Vagina (tissue), 2 donors: ENCODE data around the gene VPS13C.

Experiments used
- POLR2A ChIP-seq, 2 donors: fragments of 450-650 bp; IDR thresholded peaks; one replicate each; pipeline ENCODE4 v1.6.1; 2017; ENCODE audit warnings: antibody characterized with exemption in 2 of 2, mild to moderate bottlenecking in 2 of 2, moderate library complexity in 2 of 2
- POLR2AphosphoS5 ChIP-seq, 2 donors: sonication (generic); formaldehyde crosslinking; IDR thresholded peaks; one replicate each; pipeline ENCODE4 v1.9.0; 2017; ENCODE audit warnings: antibody characterized with exemption in 2 of 2, mild to moderate bottlenecking in 2 of 2, low read depth in 1 of 2; ENCODE audit not compliant: insufficient read depth in 1 of 2
- TF ChIP-seq, protein P1 (sequence below), 3 experiments: fragments of 450-650 bp in 2 of 3; fragments of 200-600 bp in 1 of 3; sonication (generic) in 1 of 3; IDR thresholded peaks; one replicate each; pipeline ENCODE4 v1.5.1; 2017 to 2019; ENCODE audit warnings: antibody characterized with exemption in 3 of 3, mild to moderate bottlenecking in 2 of 3, moderate library complexity in 2 of 3

DNA sequence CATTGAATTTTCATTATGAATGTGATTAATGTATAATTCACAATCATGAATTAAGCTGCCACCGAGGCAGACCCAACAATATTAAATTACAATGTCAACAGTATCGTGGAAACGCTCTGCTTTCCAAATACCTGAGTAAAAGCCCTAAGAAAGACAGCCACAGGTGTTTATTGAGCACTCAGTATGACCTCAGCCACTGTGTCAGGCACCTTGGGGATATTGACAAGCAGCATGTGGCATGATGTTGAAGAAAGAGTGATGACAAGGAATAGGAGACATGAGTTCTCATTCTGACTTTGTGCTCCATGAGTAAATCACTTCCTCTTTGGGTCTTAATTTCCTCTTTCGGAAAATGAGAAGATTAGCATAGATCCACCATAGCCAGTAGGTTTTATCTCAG, 19.3 kb upstream of the VPS13C start:
- TF ChIP-seq, protein P1, sequence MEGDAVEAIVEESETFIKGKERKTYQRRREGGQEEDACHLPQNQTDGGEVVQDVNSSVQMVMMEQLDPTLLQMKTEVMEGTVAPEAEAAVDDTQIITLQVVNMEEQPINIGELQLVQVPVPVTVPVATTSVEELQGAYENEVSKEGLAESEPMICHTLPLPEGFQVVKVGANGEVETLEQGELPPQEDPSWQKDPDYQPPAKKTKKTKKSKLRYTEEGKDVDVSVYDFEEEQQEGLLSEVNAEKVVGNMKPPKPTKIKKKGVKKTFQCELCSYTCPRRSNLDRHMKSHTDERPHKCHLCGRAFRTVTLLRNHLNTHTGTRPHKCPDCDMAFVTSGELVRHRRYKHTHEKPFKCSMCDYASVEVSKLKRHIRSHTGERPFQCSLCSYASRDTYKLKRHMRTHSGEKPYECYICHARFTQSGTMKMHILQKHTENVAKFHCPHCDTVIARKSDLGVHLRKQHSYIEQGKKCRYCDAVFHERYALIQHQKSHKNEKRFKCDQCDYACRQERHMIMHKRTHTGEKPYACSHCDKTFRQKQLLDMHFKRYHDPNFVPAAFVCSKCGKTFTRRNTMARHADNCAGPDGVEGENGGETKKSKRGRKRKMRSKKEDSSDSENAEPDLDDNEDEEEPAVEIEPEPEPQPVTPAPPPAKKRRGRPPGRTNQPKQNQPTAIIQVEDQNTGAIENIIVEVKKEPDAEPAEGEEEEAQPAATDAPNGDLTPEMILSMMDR (IDR thresholded peaks at IDR 0.05), result no peak
- TF ChIP-seq POLR2A (IDR thresholded peaks at IDR 0.05) (no peak), POLR2AphosphoS5 (IDR thresholded peaks at IDR 0.05; ENCODE audit: insufficient read depth in 1 of 2, low read depth in 1 of 2) (no peak)
